IPS-20b (cell line): Measurements from ENCODE around the gene COL11A2.
"Not testable (repeated sequence)": the region's sequence is repeated elsewhere in the genome, so short reads cannot be mapped to it uniquely, and the experiment has no call there.

Experiments used
- H3K27ac ChIP-seq: one replicate; pipeline ENCODE4 v1.5.1; 2013; ENCODE audit warnings: low read length
- H3K27me3 ChIP-seq: 2 replicates; pipeline ENCODE4 v1.6.1; 2013; ENCODE audit warnings: mild to moderate bottlenecking, low read length, inconsistent platforms; ENCODE audit not compliant: insufficient read depth
- H3K36me3 ChIP-seq: 2 replicates; pipeline ENCODE4 v1.6.1; 2013; ENCODE audit warnings: low read depth, mild to moderate bottlenecking, inconsistent platforms, low read length, moderate library complexity; ENCODE audit not compliant: insufficient read depth
- H3K4me1 ChIP-seq: 2 replicates; pipeline ENCODE4 v1.6.1; 2013; ENCODE audit warnings: mild to moderate bottlenecking, control low read depth, inconsistent platforms, low read length, moderate library complexity; ENCODE audit not compliant: insufficient read depth
- H3K4me3 ChIP-seq: 2 replicates; pipeline ENCODE4 v1.5.1; 2013; ENCODE audit warnings: mild to moderate bottlenecking, low read length, inconsistent platforms
- H3K9ac ChIP-seq: 2 replicates; pipeline ENCODE4 v1.6.1; 2013; ENCODE audit warnings: low read depth, mild to moderate bottlenecking, inconsistent platforms, low read length, moderate library complexity
- H3K9me3 ChIP-seq: 2 replicates; pipeline ENCODE4 v1.6.1; 2013; ENCODE audit warnings: mild to moderate bottlenecking, low read depth, low read length, inconsistent platforms; ENCODE audit not compliant: insufficient read depth

The COL11A2 gene

DNA sequence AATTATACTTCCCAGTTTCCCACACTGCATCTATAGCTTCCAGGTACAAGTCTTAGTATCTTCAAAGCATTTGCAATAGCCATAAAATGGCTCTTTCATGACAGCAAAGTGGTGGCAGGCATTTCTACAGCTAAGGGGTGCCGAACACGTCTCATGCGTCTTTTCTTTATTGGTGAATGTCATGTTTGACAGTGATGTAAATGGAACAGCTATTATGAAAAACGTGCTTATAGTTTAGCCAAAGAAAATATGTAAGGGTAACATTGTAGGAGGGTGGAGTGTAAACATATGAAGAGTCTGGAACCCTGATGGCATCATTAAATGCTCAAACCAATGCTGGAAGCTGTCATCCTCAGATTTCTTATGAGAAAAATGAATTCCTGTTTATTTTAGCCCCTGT is 37.9 kb downstream of the COL11A2 start:
- peaks cover 4% of the 10 kb centered on the region; the same call in 1 of the 2 replicates for H3K27me3 ChIP-seq
- no peaks in the 10 kb centered on the region for H3K36me3 ChIP-seq
- H3K9ac ChIP-seq = no peak overlapping the region
- peaks cover 3% of the 10 kb centered on the region for H3K9me3 ChIP-seq
- no peaks in the 10 kb centered on the region for H3K4me1 ChIP-seq
- H3K27ac ChIP-seq = no peak overlapping the region
- no peak overlapping the region for H3K4me3 ChIP-seq

DNA sequence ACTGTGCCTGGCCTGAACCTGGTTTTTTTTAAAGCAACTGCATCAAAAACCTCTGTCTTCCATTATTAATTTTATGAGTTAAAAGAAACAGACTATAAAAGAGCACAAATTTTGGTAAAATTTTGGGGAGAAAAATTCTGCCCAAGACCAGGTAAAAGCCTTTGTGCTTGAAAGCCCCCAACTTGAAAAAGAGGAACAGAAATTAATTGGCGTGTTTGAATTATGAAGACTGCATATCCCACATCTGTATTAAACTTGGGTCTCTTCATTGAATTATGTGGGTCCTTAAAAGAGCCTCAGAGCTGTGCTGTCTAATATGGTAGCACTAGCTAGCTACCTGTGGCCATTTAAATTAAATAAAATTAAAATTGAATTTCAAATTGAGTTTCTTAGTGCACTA is 41.2 kb downstream of the COL11A2 start:
- peaks cover 8% of the 10 kb centered on the region; the same call in 1 of the 2 replicates for H3K4me1 ChIP-seq
- H3K9me3 ChIP-seq = peaks cover 3% of the 10 kb centered on the region
- H3K4me3 ChIP-seq = no peak overlapping the region
- H3K27me3 ChIP-seq = peaks cover 4% of the 10 kb centered on the region; the same call in 1 of the 2 replicates
- H3K36me3 ChIP-seq = no peaks in the 10 kb centered on the region
- H3K9ac ChIP-seq = no peak overlapping the region
- H3K27ac ChIP-seq = no peak overlapping the region

DNA sequence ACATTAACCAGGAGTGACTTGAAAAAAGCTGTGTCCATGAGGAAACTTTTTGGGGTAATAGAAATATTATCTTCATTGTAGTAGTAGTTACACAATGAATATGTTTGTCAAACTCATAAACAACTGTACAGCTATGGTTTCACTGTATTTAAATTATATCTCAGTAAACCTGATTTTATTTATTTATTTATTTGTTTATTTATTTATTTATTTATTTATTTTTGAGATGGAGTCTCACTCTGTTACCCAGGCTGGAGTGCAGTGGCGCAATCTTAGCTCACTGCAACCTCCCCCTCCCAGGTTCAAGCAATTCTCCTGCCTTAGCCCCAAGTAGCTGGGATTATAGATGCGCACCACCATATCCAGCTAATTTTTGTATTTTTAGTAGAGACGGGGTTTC is 41.7 kb downstream of the COL11A2 start:
- not testable (repeated sequence) for H3K4me1 ChIP-seq, H3K9ac ChIP-seq, H3K27me3 ChIP-seq, H3K36me3 ChIP-seq, H3K4me3 ChIP-seq, H3K27ac ChIP-seq, H3K9me3 ChIP-seq

- Histone ChIP-seq H3K4me3 (no peak overlapping the region), H3K36me3 (no peaks in the 10 kb centered on the region), H3K9ac (no peak overlapping the region), H3K27me3 (0 out of 2 replicates have a peak, but pooled peaks cover 4% of the 10 kb centered on the region), H3K27ac (no peak overlapping the region), H3K4me1 (peaks cover 8% of the 10 kb centered on the region; the same call in 1 of the 2 replicates), H3K9me3 (peaks cover 3% of the 10 kb centered on the region)
Observed at GRCh38 chr6:33147807-33148666, 44.2 kb downstream of the COL11A2 start.

- Histone ChIP-seq H3K9me3 (no peaks in the 10 kb centered on the region), H3K4me1 (peaks cover 8% of the 10 kb centered on the region; the same call in 1 of the 2 replicates), H3K36me3 (no peaks in the 10 kb centered on the region), H3K27ac (no peak overlapping the region), H3K4me3 (no peak overlapping the region), H3K27me3 (0 out of 2 replicates have a peak, but pooled peaks cover under 1% of the 10 kb centered on the region), H3K9ac (no peak overlapping the region)
Observed at GRCh38 chr6:33144373-33144772, 47.9 kb downstream of the COL11A2 start.

DNA sequence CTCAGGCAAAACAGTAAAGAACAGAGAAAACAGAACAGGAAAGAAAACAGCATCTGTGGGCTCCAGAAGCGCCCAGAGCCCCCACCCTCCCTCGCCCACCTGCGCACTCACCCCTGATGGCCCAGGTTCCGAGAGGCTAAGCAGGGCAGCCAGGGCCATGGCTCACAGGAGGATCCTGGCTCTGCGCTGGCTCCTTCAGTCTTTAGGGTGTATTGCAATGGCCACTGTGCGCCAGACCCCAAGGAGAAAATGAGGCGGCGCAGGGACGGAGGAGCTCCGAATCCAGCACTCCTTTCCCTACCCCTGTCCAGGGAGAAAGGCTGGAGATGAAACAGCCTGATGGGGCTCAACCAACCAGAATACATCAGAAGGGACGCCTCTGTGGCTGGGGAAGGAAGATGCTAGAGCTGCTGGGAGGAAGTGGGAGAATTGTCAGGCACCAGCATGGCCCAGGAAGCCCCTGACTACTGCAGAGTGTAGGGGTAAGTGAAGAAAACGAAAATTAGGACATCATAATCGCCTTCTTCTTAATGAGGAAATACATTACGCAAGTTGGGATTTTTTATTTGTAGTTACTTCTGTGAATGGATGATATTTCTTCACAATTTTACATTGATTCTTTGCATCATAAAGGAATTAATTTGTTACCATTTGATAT is 49.0 kb downstream of the COL11A2 start:
- Histone ChIP-seq H3K9me3 (no peaks in the 10 kb centered on the region), H3K4me1 (peaks cover 8% of the 10 kb centered on the region; the same call in 1 of the 2 replicates), H3K36me3 (no peaks in the 10 kb centered on the region), H3K4me3 (no peak overlapping the region), H3K9ac (no peak overlapping the region), H3K27ac (no peak overlapping the region), H3K27me3 (no peaks in the 10 kb centered on the region)

GRCh38 chr6:33142501-33143070 is 49.7 kb downstream of the COL11A2 start:
- no peaks in the 10 kb centered on the region for H3K36me3 ChIP-seq
- no peaks in the 10 kb centered on the region for H3K27me3 ChIP-seq
- H3K4me3 ChIP-seq = no peak overlapping the region
- no peak overlapping the region for H3K9ac ChIP-seq
- H3K4me1 ChIP-seq = peaks cover 4% of the 10 kb centered on the region; the same call in 1 of the 2 replicates
- H3K9me3 ChIP-seq = no peaks in the 10 kb centered on the region
- no peak overlapping the region for H3K27ac ChIP-seq

- no peak overlapping the region for H3K4me3 ChIP-seq
- no peaks in the 10 kb centered on the region for H3K9me3 ChIP-seq
- no peaks in the 10 kb centered on the region for H3K4me1 ChIP-seq
- H3K27ac ChIP-seq = no peak overlapping the region
- no peaks in the 10 kb centered on the region for H3K36me3 ChIP-seq
- no peaks in the 10 kb centered on the region for H3K27me3 ChIP-seq
- H3K9ac ChIP-seq = no peak overlapping the region
Observed at GRCh38 chr6:33140556-33140955, 51.7 kb downstream of the COL11A2 start.

- H3K9ac ChIP-seq = no peak overlapping the region
- no peak overlapping the region for H3K27ac ChIP-seq
- H3K27me3 ChIP-seq = no peaks in the 10 kb centered on the region
- H3K36me3 ChIP-seq = no peaks in the 10 kb centered on the region
- no peaks in the 10 kb centered on the region for H3K4me1 ChIP-seq
- no peak overlapping the region for H3K4me3 ChIP-seq
- no peaks in the 10 kb centered on the region for H3K9me3 ChIP-seq
Observed at GRCh38 chr6:33139596-33140206, 52.6 kb downstream of the COL11A2 start.

GRCh38 chr6:33136310-33136900 is 55.9 kb downstream of the COL11A2 start:
- no peaks in the 10 kb centered on the region for H3K27me3 ChIP-seq
- no peaks in the 10 kb centered on the region for H3K9me3 ChIP-seq

DNA sequence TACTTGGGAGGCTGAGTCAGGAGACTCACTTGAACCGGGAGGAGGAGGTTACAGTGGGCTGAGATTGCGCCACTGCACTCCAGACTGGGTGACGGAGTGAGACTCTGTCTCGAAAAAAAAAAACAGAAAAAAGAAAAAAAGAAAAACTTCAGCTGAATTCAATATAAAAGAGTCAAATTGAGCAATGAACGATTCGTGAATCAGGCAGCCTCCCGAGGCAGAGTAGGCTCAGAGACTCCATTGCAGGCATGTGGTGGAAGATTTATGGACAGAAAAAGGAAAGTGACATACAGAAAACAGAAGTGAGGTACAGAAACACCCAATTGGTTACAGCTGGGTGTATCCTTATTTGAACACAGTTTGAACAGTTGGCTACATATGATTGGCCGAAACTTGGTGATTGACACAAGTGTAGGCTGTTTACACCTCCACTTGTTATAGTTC is 60.2 kb downstream of the COL11A2 start:
- H3K4me1 ChIP-seq = no peaks in the 10 kb centered on the region
- no peaks in the 10 kb centered on the region for H3K9me3 ChIP-seq
- H3K9ac ChIP-seq = no peak overlapping the region
- H3K36me3 ChIP-seq = peaks cover 39% of the 10 kb centered on the region
- H3K27me3 ChIP-seq = no peaks in the 10 kb centered on the region
- no peak overlapping the region for H3K4me3 ChIP-seq
- H3K27ac ChIP-seq = no peak overlapping the region

More at GRCh38 chr6:33136310-33136900, 55.9 kb downstream of the COL11A2 start:
- Histone ChIP-seq H3K4me1 (no peaks in the 10 kb centered on the region), H3K4me3 (no peak overlapping the region), H3K9ac (no peak overlapping the region), H3K36me3 (no peaks in the 10 kb centered on the region; the same call in 1 of the 2 replicates), H3K27ac (no peak overlapping the region)
